GM23248 (cell line): Measurements from ENCODE around the gene XPO6. TPM values are rescaled to one million over a fixed set of nuclear protein-coding genes. Genes with fewer than 3 reads are reported as not detected.
"Not testable (repeated sequence)": the region's sequence is repeated elsewhere in the genome, so short reads cannot be mapped to it uniquely, and the experiment has no call there.

Experiments used
- DNase-seq: peaks from one replicate; pipeline ENCODE4 v3.0.0-alpha.2; 2015
- H2AFZ ChIP-seq: fragments of 200-600 bp; sonication (generic); 2 replicates; pipeline ENCODE4 v1.6.1; 2016; ENCODE audit warnings: antibody characterized with exemption
- H3F3A ChIP-seq: fragments of 200-600 bp; sonication (generic); 2 replicates; pipeline ENCODE4 v1.6.1; 2016; ENCODE audit warnings: mild to moderate bottlenecking, antibody characterized with exemption, mixed run types; ENCODE audit not compliant: insufficient read depth
- H3K27ac ChIP-seq: fragments of 200-600 bp; sonication (generic); 2 replicates; pipeline ENCODE4 v1.5.1; 2016; ENCODE audit warnings: mild to moderate bottlenecking
- H3K27me3 ChIP-seq: fragments of 200-600 bp; sonication (generic); replicated peaks from 2 replicates; pipeline ENCODE4 v1.6.1; 2016; ENCODE audit warnings: mild to moderate bottlenecking; ENCODE audit not compliant: insufficient read depth
- H3K36me3 ChIP-seq: fragments of 200-600 bp; sonication (generic); 2 replicates; pipeline ENCODE4 v1.6.1; 2016; ENCODE audit warnings: low read depth, mild to moderate bottlenecking
- H3K4me1 ChIP-seq: fragments of 200-600 bp; sonication (generic); 2 replicates; pipeline ENCODE4 v1.6.1; 2016; ENCODE audit warnings: mild to moderate bottlenecking; ENCODE audit not compliant: insufficient read depth
- H3K4me2 ChIP-seq: fragments of 200-600 bp; sonication (generic); one replicate; pipeline ENCODE4 v1.6.1; 2016; ENCODE audit warnings: mild to moderate bottlenecking; ENCODE audit not compliant: unreplicated experiment
- H3K4me3 ChIP-seq: fragments of 200-600 bp; sonication (generic); 2 replicates; pipeline ENCODE4 v1.5.1; 2016; ENCODE audit warnings: mild to moderate bottlenecking
- H3K79me2 ChIP-seq: fragments of 200-600 bp; sonication (generic); 2 replicates; pipeline ENCODE4 v1.6.1; 2016; ENCODE audit warnings: mild to moderate bottlenecking; ENCODE audit not compliant: insufficient read depth
- H3K9ac ChIP-seq: fragments of 200-600 bp; sonication (generic); 2 replicates; pipeline ENCODE4 v1.6.1; 2016; ENCODE audit warnings: mild to moderate bottlenecking
- H3K9me2 ChIP-seq: fragments of 200-600 bp; sonication (generic); 2 replicates; pipeline ENCODE4 v1.6.1; 2016; ENCODE audit warnings: mixed run types, mild to moderate bottlenecking, moderate library complexity; ENCODE audit not compliant: insufficient read depth
- H3K9me3 ChIP-seq: fragments of 200-600 bp; sonication (generic); one replicate; pipeline ENCODE4 v1.6.1; 2017; ENCODE audit warnings: low read depth
- H4K20me1 ChIP-seq: fragments of 200-600 bp; sonication (generic); 2 replicates; pipeline ENCODE4 v1.6.0; 2016; ENCODE audit not compliant: insufficient read depth
- EZH2 ChIP-seq: fragments of 200-600 bp; sonication (generic); IDR thresholded peaks from 2 replicates; pipeline ENCODE4 v1.6.1; 2018; ENCODE audit warnings: antibody characterized with exemption, mild to moderate bottlenecking; ENCODE audit not compliant: insufficient read depth, poor library complexity, severe bottlenecking
- EZH2phosphoT487 ChIP-seq: fragments of 200-600 bp; sonication (generic); IDR thresholded peaks from 2 replicates; pipeline ENCODE4 v1.6.1; 2018; ENCODE audit warnings: antibody characterized with exemption, moderate library complexity, mild to moderate bottlenecking, low read depth; ENCODE audit not compliant: insufficient read depth
- WGBS, 2 experiments: methylation state at CpG; one replicate each; pipeline ENCODE4 v1.1.6; 2015 to 2017; ENCODE audit warnings: low lambda C conversion rate in 2 of 2, low coverage in 1 of 2; ENCODE audit errors: missing lambda C conversion rate in 2 of 2; 5-methylcytosine and 5-hydroxymethylcytosine counted together
- in situ Hi-C: fragments of 300-500 bp; cut with MboI; formaldehyde crosslinking; loops from 2 replicates; pipeline ENCODE4 v1.15.0; 2020
- polyA plus RNA-seq: library from polyadenylated mRNA; unstranded; fragments of >200 nt; fragmentation: Nextera tagmentation; extraction: Ambion mirVana; gene quantifications from 2 replicates; pipeline ENCODE4 v1.2.1, GENCODE V29; 2016
- total RNA-seq: library from RNA; depleted of rRNA; stranded (reverse); fragments of >200 nt; shearing (Covaris generic); gene quantifications from 2 replicates; pipeline ENCODE4 v1.2.3, GENCODE V29; 2014

The XPO6 gene
- total and polyA plus RNA-seq, 2 experiments from 2014 or later: 50.7 to 118 TPM

GRCh38 chr16:28120754-28121153 lies 91.0 kb downstream of the XPO6 start:
- Histone ChIP-seq H3K36me3 (peaks cover 79% of the 10 kb centered on the region), H3K4me3 (no peak overlapping the region), H3K9ac (no peak overlapping the region), H3K9me3 (no peaks in the 10 kb centered on the region), H2AFZ (no peak overlapping the region), H4K20me1 (no peaks in the 10 kb centered on the region), H3K27me3 (no peaks in the 10 kb centered on the region), H3F3A (no peaks in the 10 kb centered on the region), H3K4me2 (no peak overlapping the region), H3K79me2 (peaks cover 12% of the 10 kb centered on the region; the same call in 1 of the 2 replicates), H3K27ac (no peak overlapping the region), H3K9me2 (no peaks in the 10 kb centered on the region), H3K4me1 (no peaks in the 10 kb centered on the region)
- 95 to 99% methylated on average over 3 of the region's 3 CpGs for WGBS, 2 experiments
- in situ Hi-C loops: no loop called here
- TF ChIP-seq EZH2phosphoT487: no peak
- no peak for TF ChIP-seq EZH2
- no peak for DNase-seq

GRCh38 chr16:28118637-28119036 lies 93.1 kb downstream of the XPO6 start:
- no peak overlapping the region for H3K4me3 ChIP-seq
- DNase-seq: no peak
- H3K36me3 ChIP-seq: peaks cover 84% of the 10 kb centered on the region
- no peak overlapping the region for H3K27ac ChIP-seq
- no peaks in the 10 kb centered on the region for H3K4me1 ChIP-seq
- WGBS, 2 experiments: 50 to 53% methylated on average over 2 of the region's 2 CpGs
- H3K4me2 ChIP-seq: no peak overlapping the region
- in situ Hi-C loops: no loop called here
- H3K79me2 ChIP-seq: peaks cover 12% of the 10 kb centered on the region; the same call in 1 of the 2 replicates
- H3K9me3 ChIP-seq: no peaks in the 10 kb centered on the region
- H2AFZ ChIP-seq: no peak overlapping the region
- H4K20me1 ChIP-seq: no peaks in the 10 kb centered on the region
- H3K27me3 ChIP-seq: no peaks in the 10 kb centered on the region
- TF ChIP-seq EZH2phosphoT487: no peak
- TF ChIP-seq EZH2: no peak
- H3K9ac ChIP-seq: no peak overlapping the region
- H3F3A ChIP-seq: no peaks in the 10 kb centered on the region
- no peaks in the 10 kb centered on the region for H3K9me2 ChIP-seq

GRCh38 chr16:28117168-28117565 lies 94.6 kb downstream of the XPO6 start:
- no peak overlapping the region for H2AFZ ChIP-seq
- H3K4me3 ChIP-seq: no peak overlapping the region
- H3K9me2 ChIP-seq: no peaks in the 10 kb centered on the region
- no peak overlapping the region for H3K4me2 ChIP-seq
- H3K9ac ChIP-seq: no peak overlapping the region
- no peaks in the 10 kb centered on the region for H3F3A ChIP-seq
- 95 to 98% methylated on average over 6 of the region's 6 CpGs for WGBS, 2 experiments
- H3K36me3 ChIP-seq: peaks cover 81% of the 10 kb centered on the region
- H3K79me2 ChIP-seq: peaks cover 13% of the 10 kb centered on the region
- TF ChIP-seq EZH2 (no peak), EZH2phosphoT487 (no peak)
- DNase-seq: no peak
- in situ Hi-C loops: no loop called here
- no peak overlapping the region for H3K27ac ChIP-seq
- no peaks in the 10 kb centered on the region for H3K9me3 ChIP-seq
- H3K27me3 ChIP-seq: no peaks in the 10 kb centered on the region
- H4K20me1 ChIP-seq: no peaks in the 10 kb centered on the region
- no peaks in the 10 kb centered on the region for H3K4me1 ChIP-seq

GRCh38 chr16:28115866-28116265 lies 95.9 kb downstream of the XPO6 start:
- H3K27me3 ChIP-seq, H3K9ac ChIP-seq, DNase-seq, H3K27ac ChIP-seq, H3K4me3 ChIP-seq, H3K4me2 ChIP-seq, H3K9me3 ChIP-seq, in situ Hi-C loops, H4K20me1 ChIP-seq, H3K9me2 ChIP-seq, H3K4me1 ChIP-seq, H3F3A ChIP-seq, H2AFZ ChIP-seq: not testable (repeated sequence)
- WGBS, 2 experiments: 98% methylated on average over 6 of the region's 6 CpGs
- Histone ChIP-seq H3K36me3 (peaks cover 82% of the 10 kb centered on the region), H3K79me2 (peaks cover 15% of the 10 kb centered on the region)

- WGBS, 2 experiments: 96% methylated on average over 10 of the region's 10 CpGs
- in situ Hi-C loops: no loop called here
These were observed 98.9 kb downstream of the XPO6 start for GRCh38 chr16:28112908-28113307.

More at GRCh38 chr16:28112908-28113307, 98.9 kb downstream of the XPO6 start:
- Histone ChIP-seq H3K4me3 (no peak overlapping the region), H4K20me1 (no peaks in the 10 kb centered on the region), H3F3A (no peaks in the 10 kb centered on the region), H3K4me1 (no peaks in the 10 kb centered on the region), H3K27ac (no peak overlapping the region), H3K79me2 (peaks cover 45% of the 10 kb centered on the region), H3K9me2 (no peaks in the 10 kb centered on the region), H3K27me3 (no peaks in the 10 kb centered on the region), H3K4me2 (no peak overlapping the region), H2AFZ (no peak overlapping the region), H3K36me3 (peaks cover 75% of the 10 kb centered on the region), H3K9me3 (no peaks in the 10 kb centered on the region), H3K9ac (no peak overlapping the region)
- no peak for DNase-seq
- no peak for TF ChIP-seq EZH2
- TF ChIP-seq EZH2phosphoT487: no peak
